ENCODE results near the gene NUCKS1. TPM values are rescaled to one million over a fixed set of nuclear protein-coding genes. Genes with fewer than 3 reads are reported as not detected.

The NUCKS1 gene
- total and polyA plus RNA-seq, 7 experiments from 2014 or later: 12.5 to 164 (median 117) TPM

GRCh38 chr1:205775015-205775716 lies 25.2 kb upstream of the NUCKS1 start, which contains the start of gene RAB29:
Gene RAB29, minus strand, starts transcription at chr1:205775482. Its CDS starts 526 bp downstream, at chr1:205774956.
- Histone ChIP-seq H3K4me1 (ENCODE audit: control insufficient read depth in 2 of 2, insufficient read depth in 2 of 2, low read length in 2 of 2) (peaks cover 17 to 24% of the 10 kb centered on the region in 2 donors), H3K9me3 (ENCODE audit: control insufficient read depth in 2 of 3, low read length in 3 of 3) (no peaks in the 10 kb centered on the region), H3K27me3 (ENCODE audit: control insufficient read depth in 2 of 2, insufficient read depth in 2 of 2, low read length in 2 of 2) (no peaks in the 10 kb centered on the region), H3K4me3 (ENCODE audit: low read length) (peak within 1 kb of the TSS; percentile 81), H3K27ac (ENCODE audit: low read depth, low read length) (peak within 1 kb of the TSS; percentile 98), H3K36me3 (ENCODE audit: control insufficient read depth in 2 of 3, insufficient read depth in 3 of 3, low read length in 3 of 3) (peaks cover 0 to 12% (median 6%) of the 10 kb centered on the region in 3 experiments)
- Mint-ChIP-seq H3K9me3 (peaks cover 0 to 2% (median 0%) of the 10 kb centered on the region in 11 donors), H3K27ac (peak within 1 kb of the TSS; percentile 96 to 100 (median 98)), H3K27me3 (peaks cover 0 to 2% (median 0%) of the 10 kb centered on the region in 5 donors), H3K36me3 (peaks cover 0 to 11% (median 5%) of the 10 kb centered on the region in 5 donors), H3K4me3 (peak within 1 kb of the TSS; percentile 88 to 100 (median 96)), H3K4me1 (peaks cover 33 to 67% (median 60%) of the 10 kb centered on the region in 7 donors)
- CTCF ChIA-PET: interaction anchor here (0.6 to 4.2 kb wide), 7 partner anchors 11 to 417 kb away, joined by 3 to 23 read pairs (median 4); partner anchors contain the start of gene NUCKS1
- ATAC-seq: peak; percentile 92
- intact Hi-C loops (cut with micrococcal nuclease): loop anchor here (1.0 to 10.0 kb wide), 10 partner anchors 25 to 650 kb away; partner anchors contain the start of genes NUCKS1 (in 2 of the 2), PM20D1 (in 2 of the 2), SLC41A1 (in 2 of the 2) and SLC45A3 (in 2 of the 2)
- peak; percentile 67 to 92 (median 86) for DNase-seq
- POLR2A ChIA-PET: interaction anchor here (0.7 to 6.9 kb wide), 18 partner anchors 10 to 981 kb away, joined by 3 to 85 read pairs (median 5); partner anchors contain the start of genes ELK4, NUCKS1, PM20D1 and SLC41A1

- ATAC-seq: peak; percentile 15
- H3K4me1 Mint-ChIP-seq: peaks cover 33 to 71% (median 63%) of the 10 kb centered on the region in 7 donors
- ChIA-PET POLR2A (interaction anchor here (0.6 to 6.9 kb wide), 19 partner anchors 9 to 982 kb away, joined by 3 to 85 read pairs (median 5); partner anchors contain the start of genes ELK4, NUCKS1, PM20D1 and SLC41A1), CTCF (interaction anchor here (0.7 to 4.2 kb wide), 9 partner anchors 24 to 203 kb away, joined by 3 to 23 read pairs (median 4); partner anchors contain the start of gene NUCKS1)
- intact Hi-C loops (cut with micrococcal nuclease): loop anchor here (1.0 to 10.0 kb wide), 13 partner anchors 24 to 650 kb away; partner anchors contain the start of genes NUCKS1 (in 2 of the 2), PM20D1 (in 2 of the 2), SLC41A1 (in 2 of the 2) and SLC45A3 (in 2 of the 2)
- peaks cover 0 to 2% (median 0%) of the 10 kb centered on the region in 11 donors for H3K9me3 Mint-ChIP-seq
- H3K4me3 Mint-ChIP-seq: peak overlapping the region; percentile 88 to 100 (median 96)
- Histone ChIP-seq H3K4me3 (ENCODE audit: low read length) (peak overlapping the region; percentile 81), H3K27ac (ENCODE audit: low read depth, low read length) (peak overlapping the region; percentile 98), H3K36me3 (ENCODE audit: control insufficient read depth in 2 of 3, insufficient read depth in 3 of 3, low read length in 3 of 3) (peaks cover 6 to 19% (median 14%) of the 10 kb centered on the region in 3 experiments), H3K9me3 (ENCODE audit: control insufficient read depth in 2 of 3, low read length in 3 of 3) (no peaks in the 10 kb centered on the region), H3K4me1 (ENCODE audit: control insufficient read depth in 2 of 2, insufficient read depth in 2 of 2, low read length in 2 of 2) (peaks cover 17 to 24% of the 10 kb centered on the region in 2 donors), H3K27me3 (ENCODE audit: control insufficient read depth in 2 of 2, insufficient read depth in 2 of 2, low read length in 2 of 2) (no peaks in the 10 kb centered on the region)
- H3K27me3 Mint-ChIP-seq: peaks cover 0 to 2% (median 0%) of the 10 kb centered on the region in 5 donors
- peaks cover 0 to 17% (median 9%) of the 10 kb centered on the region in 5 donors for H3K36me3 Mint-ChIP-seq
- peak in 8 of 9 donors; percentile 20 to 54 (median 24) for DNase-seq
- peak overlapping the region; percentile 96 to 100 (median 98) for H3K27ac Mint-ChIP-seq
These were observed 24.4 kb upstream of the NUCKS1 start for GRCh38 chr1:205774198-205775014.

- ATAC-seq (no peak), DNase-seq (peak in 1 of 9 donors; percentile 23)
- Histone ChIP-seq H3K4me3 (ENCODE audit: low read length) (no peak overlapping the region), H3K27ac (ENCODE audit: low read depth, low read length) (peak overlapping the region; percentile 98), H3K27me3 (ENCODE audit: control insufficient read depth in 2 of 2, insufficient read depth in 2 of 2, low read length in 2 of 2) (no peaks in the 10 kb centered on the region), H3K4me1 (ENCODE audit: control insufficient read depth in 2 of 2, insufficient read depth in 2 of 2, low read length in 2 of 2) (peaks cover 17 to 24% of the 10 kb centered on the region in 2 donors), H3K36me3 (ENCODE audit: control insufficient read depth in 2 of 3, insufficient read depth in 3 of 3, low read length in 3 of 3) (peaks cover 12 to 31% (median 16%) of the 10 kb centered on the region in 3 experiments), H3K9me3 (ENCODE audit: control insufficient read depth in 2 of 3, low read length in 3 of 3) (no peaks in the 10 kb centered on the region)
- Mint-ChIP-seq H3K4me3 (peak overlapping the region; percentile 19 to 100 (median 93)), H3K27me3 (peaks cover 0 to under 1% (median 0%) of the 10 kb centered on the region in 5 donors), H3K36me3 (peaks cover 0 to 26% (median 17%) of the 10 kb centered on the region in 5 donors), H3K4me1 (peaks cover 30 to 66% (median 63%) of the 10 kb centered on the region in 7 donors), H3K27ac (peak overlapping the region; percentile 7 to 99 (median 96)), H3K9me3 (peaks cover 0 to 2% (median 0%) of the 10 kb centered on the region in 11 donors)
- intact Hi-C loops (cut with micrococcal nuclease): loop anchor here (5.0 to 10.0 kb wide), 4 partner anchors 40 to 648 kb away; partner anchors contain the start of gene RBBP5 (in 1 of the 2)
- POLR2A ChIA-PET: interaction anchor here (0.9 to 6.9 kb wide), 8 partner anchors 10 to 488 kb away, joined by 3 to 85 read pairs (median 8); partner anchors contain the start of genes ELK4 and NUCKS1
- CTCF ChIA-PET: interaction anchor here (0.6 to 2.0 kb wide), 6 partner anchors 10 to 1319 kb away, joined by 3 to 11 read pairs (median 4); partner anchors contain the start of gene NUCKS1
These were observed 22.6 kb upstream of the NUCKS1 start for GRCh38 chr1:205772607-205773032.

- Histone ChIP-seq H3K36me3 (ENCODE audit: control insufficient read depth in 2 of 3, insufficient read depth in 3 of 3, low read length in 3 of 3) (peaks cover 12 to 31% (median 16%) of the 10 kb centered on the region in 3 experiments), H3K27me3 (ENCODE audit: control insufficient read depth in 2 of 2, insufficient read depth in 2 of 2, low read length in 2 of 2) (no peaks in the 10 kb centered on the region), H3K4me3 (ENCODE audit: low read length) (no peak overlapping the region), H3K4me1 (ENCODE audit: control insufficient read depth in 2 of 2, insufficient read depth in 2 of 2, low read length in 2 of 2) (peaks cover 9 to 21% of the 10 kb centered on the region in 2 donors), H3K9me3 (ENCODE audit: control insufficient read depth in 2 of 3, low read length in 3 of 3) (no peaks in the 10 kb centered on the region), H3K27ac (ENCODE audit: low read depth, low read length) (no peak overlapping the region)
- Mint-ChIP-seq H3K4me3 (peak overlapping the region in 5 of 10 donors; percentile 29 to 97 (median 91)), H3K4me1 (peaks cover 27 to 58% (median 54%) of the 10 kb centered on the region in 7 donors), H3K36me3 (peaks cover 0 to 32% (median 22%) of the 10 kb centered on the region in 5 donors), H3K27ac (peak overlapping the region; percentile 33 to 99 (median 96)), H3K27me3 (no peaks in the 10 kb centered on the region), H3K9me3 (peaks cover 0 to 2% (median 0%) of the 10 kb centered on the region in 11 donors)
- POLR2A ChIA-PET: interaction anchor here (0.7 to 6.9 kb wide), 4 partner anchors 11 to 78 kb away, joined by 3 to 85 read pairs (median 6); partner anchors contain the start of gene NUCKS1
- DNase-seq (no peak), ATAC-seq (no peak)
- intact Hi-C loops (cut with micrococcal nuclease): loop anchor here (1.0 to 10.0 kb wide), 6 partner anchors 38 to 646 kb away; partner anchors contain the start of gene RBBP5 (in 1 of the 2)
- CTCF ChIA-PET: no interaction called here
These were observed 20.6 kb upstream of the NUCKS1 start for GRCh38 chr1:205770618-205771017.

DNA sequence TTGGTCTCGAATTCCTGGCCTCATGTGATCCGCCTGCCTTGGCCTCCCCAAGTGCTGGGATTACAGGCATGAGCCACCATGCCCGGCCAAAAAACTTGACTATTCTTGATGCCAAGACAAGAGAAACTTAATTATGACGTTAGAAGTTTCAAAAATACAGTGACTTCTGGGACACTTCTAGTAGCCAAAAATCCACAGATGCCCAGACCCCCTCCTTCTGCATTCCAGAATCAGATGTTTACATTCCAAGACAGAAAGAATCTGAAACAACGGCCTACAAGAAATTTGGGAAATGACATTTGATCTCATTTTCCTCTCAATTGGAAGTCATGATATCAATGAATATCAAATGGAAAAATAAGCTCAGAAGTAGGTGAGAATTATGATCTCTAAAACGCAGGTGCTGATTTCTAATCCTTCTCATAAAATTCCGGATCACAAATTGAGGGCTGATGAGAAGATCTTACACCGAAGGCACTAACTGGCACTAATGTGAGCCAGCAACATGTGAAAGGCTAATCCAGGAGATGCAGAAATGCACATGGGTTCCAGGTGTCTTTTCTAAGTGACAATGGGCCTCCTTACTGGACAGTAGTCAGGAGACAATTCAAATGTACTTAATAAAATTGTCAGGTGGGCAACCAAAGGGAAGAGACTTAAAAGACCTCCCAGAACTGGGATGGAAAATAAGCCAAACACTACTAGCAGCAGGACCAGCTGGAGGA lies 19.8 kb upstream of the NUCKS1 start:
- DNase-seq (no peak), ATAC-seq (no peak)
- Histone ChIP-seq H3K9me3 (ENCODE audit: control insufficient read depth in 2 of 3, low read length in 3 of 3) (no peaks in the 10 kb centered on the region), H3K4me1 (ENCODE audit: control insufficient read depth in 2 of 2, insufficient read depth in 2 of 2, low read length in 2 of 2) (peaks cover 7 to 19% of the 10 kb centered on the region in 2 donors), H3K36me3 (ENCODE audit: control insufficient read depth in 2 of 3, insufficient read depth in 3 of 3, low read length in 3 of 3) (peaks cover 12 to 27% (median 16%) of the 10 kb centered on the region in 3 experiments), H3K27ac (ENCODE audit: low read depth, low read length) (no peak overlapping the region), H3K4me3 (ENCODE audit: low read length) (no peak overlapping the region), H3K27me3 (ENCODE audit: control insufficient read depth in 2 of 2, insufficient read depth in 2 of 2, low read length in 2 of 2) (no peaks in the 10 kb centered on the region)
- Mint-ChIP-seq H3K4me3 (no peak overlapping the region), H3K36me3 (peaks cover 0 to 29% (median 22%) of the 10 kb centered on the region in 5 donors), H3K4me1 (peaks cover 23 to 53% (median 49%) of the 10 kb centered on the region in 7 donors), H3K27ac (peak overlapping the region in 3 of 9 donors; percentile 56 to 96 (median 65)), H3K9me3 (peaks cover 0 to 2% (median 0%) of the 10 kb centered on the region in 11 donors), H3K27me3 (no peaks in the 10 kb centered on the region)
- intact Hi-C loops (cut with micrococcal nuclease): loop anchor here (5.0 to 10.0 kb wide), 4 partner anchors 38 to 645 kb away; partner anchors contain the start of gene RBBP5 (in 1 of the 2)
- POLR2A ChIA-PET: interaction anchor here (0.9 to 6.9 kb wide), 4 partner anchors 14 to 79 kb away, joined by 3 to 85 read pairs (median 5); partner anchors contain the start of gene NUCKS1
- CTCF ChIA-PET: no interaction called here
